Activated naive CD4-positive, alpha-beta T cell treated with Interleukin-2 at 50 U/mL for 16 hours (primary cell): Measurements from ENCODE around the gene UBL3.

Experiments used
- DNase-seq: peaks from one replicate; pipeline ENCODE4 v3.0.0-alpha.2; 2020

Gene UBL3

GRCh38 chr13:29856426-29856825, 6.0 kb upstream of the UBL3 start:
- DNase-seq, result no peak

GRCh38 chr13:29855784-29856183, 5.4 kb upstream of the UBL3 start:
- no peak for DNase-seq

- DNase-seq, result no peak
These were observed 4.6 kb upstream of the UBL3 start for GRCh38 chr13:29855009-29855408.

GRCh38 chr13:29853131-29853530, 2.7 kb upstream of the UBL3 start:
- no peak for DNase-seq

GRCh38 chr13:29852472-29853054, 2.1 kb upstream of the UBL3 start:
- DNase-seq, result no peak

- peak; percentile 42 for DNase-seq
These were observed 645 bp downstream of the UBL3 start for GRCh38 chr13:29849731-29850212.

- DNase-seq, result peak; percentile 37
These were observed 1.3 kb downstream of the UBL3 start for GRCh38 chr13:29849071-29849631.

- DNase-seq, result no peak
These were observed 2.9 kb downstream of the UBL3 start for GRCh38 chr13:29847501-29847983.

- DNase-seq, result no peak
These were observed 3.8 kb downstream of the UBL3 start for GRCh38 chr13:29846475-29847256.

- DNase-seq, result no peak
These were observed 4.9 kb downstream of the UBL3 start for GRCh38 chr13:29845440-29846056.

- DNase-seq, result no peak
These were observed 6.0 kb downstream of the UBL3 start for GRCh38 chr13:29844441-29844840.

GRCh38 chr13:29840585-29840984, 9.8 kb downstream of the UBL3 start:
- no peak for DNase-seq

GRCh38 chr13:29835280-29836061, 14.9 kb downstream of the UBL3 start:
- no peak for DNase-seq

GRCh38 chr13:29832761-29833298, 17.6 kb downstream of the UBL3 start:
- DNase-seq, result no peak

GRCh38 chr13:29830000-29830399, 20.4 kb downstream of the UBL3 start:
- DNase-seq, result no peak

- DNase-seq, result no peak
These were observed 31.3 kb downstream of the UBL3 start for GRCh38 chr13:29819143-29819542.

- DNase-seq, result no peak
These were observed 32.6 kb downstream of the UBL3 start for GRCh38 chr13:29817604-29818378.

- DNase-seq, result no peak
These were observed 33.7 kb downstream of the UBL3 start for GRCh38 chr13:29816715-29817114.

- no peak for DNase-seq
These were observed 35.1 kb downstream of the UBL3 start for GRCh38 chr13:29815336-29815735.

GRCh38 chr13:29810898-29811297, 39.5 kb downstream of the UBL3 start:
- no peak for DNase-seq

GRCh38 chr13:29810145-29810742, 40.2 kb downstream of the UBL3 start:
- no peak for DNase-seq
